ENCODE measurements around the gene PPT1. TPM values are rescaled to one million over a fixed set of nuclear protein-coding genes. Genes with fewer than 3 reads are reported as not detected.

PPT1 gene
- total and polyA plus RNA-seq, 2 experiments from 2014 or later, result 67.4 to 202 TPM

DNA sequence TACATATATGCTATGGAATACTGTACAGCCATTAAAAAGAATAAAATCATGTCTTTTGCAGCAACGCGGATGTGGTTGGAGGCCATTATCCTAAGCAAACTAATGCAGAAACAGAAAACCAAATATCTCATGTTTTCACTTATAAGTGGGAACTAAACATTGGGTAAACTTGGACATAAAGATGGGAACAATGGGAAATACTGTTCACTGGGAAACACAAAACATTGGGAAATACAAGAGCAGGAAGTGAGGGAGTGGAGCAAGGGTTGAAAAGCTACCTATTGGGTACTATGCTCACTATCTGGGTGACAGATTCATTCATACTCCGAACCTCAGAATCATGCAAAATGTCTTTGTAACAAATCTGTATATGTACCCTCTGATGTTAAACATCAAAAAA, 17.3 kb upstream of the PPT1 start:
- Mint-ChIP-seq H3K27ac (no peak overlapping the region), H3K9me3 (0 out of 3 replicates have a peak, but pooled peaks cover 6% of the 10 kb centered on the region), H3K4me1 (no peaks in the 10 kb centered on the region), H3K36me3 (ENCODE audit: low read depth) (no peaks in the 10 kb centered on the region), H3K4me3 (no peak overlapping the region), H3K27me3 (ENCODE audit: insufficient read depth, low read depth, poor library complexity) (peaks cover 6% of the 10 kb centered on the region)
- TF ChIP-seq POLR2AphosphoS5 (IDR thresholded peaks at IDR 0.05; ENCODE audit: low read depth) (no peak), ZNF114 (CRISPR knock-in tag; IDR thresholded peaks at IDR 0.05) (no peak), NANOG (IDR thresholded peaks at IDR 0.05; ENCODE audit: borderline replicate concordance) (no peak), EZH2phosphoT487 (IDR thresholded peaks at IDR 0.05; ENCODE audit: unreplicated experiment) (no peak), ZNF331 (CRISPR knock-in tag; IDR thresholded peaks at IDR 0.05; ENCODE audit: low read depth) (no peak), CREB1 (CRISPR knock-in tag; IDR thresholded peaks at IDR 0.05; ENCODE audit: low read depth) (no peak), STAT1 (IDR thresholded peaks at IDR 0.05; ENCODE audit: unreplicated experiment) (no peak), EZH2 (IDR thresholded peaks at IDR 0.05; ENCODE audit: low read depth, unreplicated experiment) (no peak), JUNB (IDR thresholded peaks at IDR 0.05; ENCODE audit: unreplicated experiment) (no peak)
- TF ChIP-seq, protein P1, sequence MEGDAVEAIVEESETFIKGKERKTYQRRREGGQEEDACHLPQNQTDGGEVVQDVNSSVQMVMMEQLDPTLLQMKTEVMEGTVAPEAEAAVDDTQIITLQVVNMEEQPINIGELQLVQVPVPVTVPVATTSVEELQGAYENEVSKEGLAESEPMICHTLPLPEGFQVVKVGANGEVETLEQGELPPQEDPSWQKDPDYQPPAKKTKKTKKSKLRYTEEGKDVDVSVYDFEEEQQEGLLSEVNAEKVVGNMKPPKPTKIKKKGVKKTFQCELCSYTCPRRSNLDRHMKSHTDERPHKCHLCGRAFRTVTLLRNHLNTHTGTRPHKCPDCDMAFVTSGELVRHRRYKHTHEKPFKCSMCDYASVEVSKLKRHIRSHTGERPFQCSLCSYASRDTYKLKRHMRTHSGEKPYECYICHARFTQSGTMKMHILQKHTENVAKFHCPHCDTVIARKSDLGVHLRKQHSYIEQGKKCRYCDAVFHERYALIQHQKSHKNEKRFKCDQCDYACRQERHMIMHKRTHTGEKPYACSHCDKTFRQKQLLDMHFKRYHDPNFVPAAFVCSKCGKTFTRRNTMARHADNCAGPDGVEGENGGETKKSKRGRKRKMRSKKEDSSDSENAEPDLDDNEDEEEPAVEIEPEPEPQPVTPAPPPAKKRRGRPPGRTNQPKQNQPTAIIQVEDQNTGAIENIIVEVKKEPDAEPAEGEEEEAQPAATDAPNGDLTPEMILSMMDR (conservative IDR thresholded peaks at IDR 0.05; ENCODE audit: low read depth in 2 of 2), result no peak
- TF ChIP-seq, protein P2, sequence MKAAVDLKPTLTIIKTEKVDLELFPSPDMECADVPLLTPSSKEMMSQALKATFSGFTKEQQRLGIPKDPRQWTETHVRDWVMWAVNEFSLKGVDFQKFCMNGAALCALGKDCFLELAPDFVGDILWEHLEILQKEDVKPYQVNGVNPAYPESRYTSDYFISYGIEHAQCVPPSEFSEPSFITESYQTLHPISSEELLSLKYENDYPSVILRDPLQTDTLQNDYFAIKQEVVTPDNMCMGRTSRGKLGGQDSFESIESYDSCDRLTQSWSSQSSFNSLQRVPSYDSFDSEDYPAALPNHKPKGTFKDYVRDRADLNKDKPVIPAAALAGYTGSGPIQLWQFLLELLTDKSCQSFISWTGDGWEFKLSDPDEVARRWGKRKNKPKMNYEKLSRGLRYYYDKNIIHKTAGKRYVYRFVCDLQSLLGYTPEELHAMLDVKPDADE (IDR thresholded peaks at IDR 0.05), result no peak
- TF ChIP-seq, protein P3, sequence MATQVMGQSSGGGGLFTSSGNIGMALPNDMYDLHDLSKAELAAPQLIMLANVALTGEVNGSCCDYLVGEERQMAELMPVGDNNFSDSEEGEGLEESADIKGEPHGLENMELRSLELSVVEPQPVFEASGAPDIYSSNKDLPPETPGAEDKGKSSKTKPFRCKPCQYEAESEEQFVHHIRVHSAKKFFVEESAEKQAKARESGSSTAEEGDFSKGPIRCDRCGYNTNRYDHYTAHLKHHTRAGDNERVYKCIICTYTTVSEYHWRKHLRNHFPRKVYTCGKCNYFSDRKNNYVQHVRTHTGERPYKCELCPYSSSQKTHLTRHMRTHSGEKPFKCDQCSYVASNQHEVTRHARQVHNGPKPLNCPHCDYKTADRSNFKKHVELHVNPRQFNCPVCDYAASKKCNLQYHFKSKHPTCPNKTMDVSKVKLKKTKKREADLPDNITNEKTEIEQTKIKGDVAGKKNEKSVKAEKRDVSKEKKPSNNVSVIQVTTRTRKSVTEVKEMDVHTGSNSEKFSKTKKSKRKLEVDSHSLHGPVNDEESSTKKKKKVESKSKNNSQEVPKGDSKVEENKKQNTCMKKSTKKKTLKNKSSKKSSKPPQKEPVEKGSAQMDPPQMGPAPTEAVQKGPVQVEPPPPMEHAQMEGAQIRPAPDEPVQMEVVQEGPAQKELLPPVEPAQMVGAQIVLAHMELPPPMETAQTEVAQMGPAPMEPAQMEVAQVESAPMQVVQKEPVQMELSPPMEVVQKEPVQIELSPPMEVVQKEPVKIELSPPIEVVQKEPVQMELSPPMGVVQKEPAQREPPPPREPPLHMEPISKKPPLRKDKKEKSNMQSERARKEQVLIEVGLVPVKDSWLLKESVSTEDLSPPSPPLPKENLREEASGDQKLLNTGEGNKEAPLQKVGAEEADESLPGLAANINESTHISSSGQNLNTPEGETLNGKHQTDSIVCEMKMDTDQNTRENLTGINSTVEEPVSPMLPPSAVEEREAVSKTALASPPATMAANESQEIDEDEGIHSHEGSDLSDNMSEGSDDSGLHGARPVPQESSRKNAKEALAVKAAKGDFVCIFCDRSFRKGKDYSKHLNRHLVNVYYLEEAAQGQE (IDR thresholded peaks at IDR 0.05; ENCODE audit: unreplicated experiment), result no peak
- TF ChIP-seq, protein P4, sequence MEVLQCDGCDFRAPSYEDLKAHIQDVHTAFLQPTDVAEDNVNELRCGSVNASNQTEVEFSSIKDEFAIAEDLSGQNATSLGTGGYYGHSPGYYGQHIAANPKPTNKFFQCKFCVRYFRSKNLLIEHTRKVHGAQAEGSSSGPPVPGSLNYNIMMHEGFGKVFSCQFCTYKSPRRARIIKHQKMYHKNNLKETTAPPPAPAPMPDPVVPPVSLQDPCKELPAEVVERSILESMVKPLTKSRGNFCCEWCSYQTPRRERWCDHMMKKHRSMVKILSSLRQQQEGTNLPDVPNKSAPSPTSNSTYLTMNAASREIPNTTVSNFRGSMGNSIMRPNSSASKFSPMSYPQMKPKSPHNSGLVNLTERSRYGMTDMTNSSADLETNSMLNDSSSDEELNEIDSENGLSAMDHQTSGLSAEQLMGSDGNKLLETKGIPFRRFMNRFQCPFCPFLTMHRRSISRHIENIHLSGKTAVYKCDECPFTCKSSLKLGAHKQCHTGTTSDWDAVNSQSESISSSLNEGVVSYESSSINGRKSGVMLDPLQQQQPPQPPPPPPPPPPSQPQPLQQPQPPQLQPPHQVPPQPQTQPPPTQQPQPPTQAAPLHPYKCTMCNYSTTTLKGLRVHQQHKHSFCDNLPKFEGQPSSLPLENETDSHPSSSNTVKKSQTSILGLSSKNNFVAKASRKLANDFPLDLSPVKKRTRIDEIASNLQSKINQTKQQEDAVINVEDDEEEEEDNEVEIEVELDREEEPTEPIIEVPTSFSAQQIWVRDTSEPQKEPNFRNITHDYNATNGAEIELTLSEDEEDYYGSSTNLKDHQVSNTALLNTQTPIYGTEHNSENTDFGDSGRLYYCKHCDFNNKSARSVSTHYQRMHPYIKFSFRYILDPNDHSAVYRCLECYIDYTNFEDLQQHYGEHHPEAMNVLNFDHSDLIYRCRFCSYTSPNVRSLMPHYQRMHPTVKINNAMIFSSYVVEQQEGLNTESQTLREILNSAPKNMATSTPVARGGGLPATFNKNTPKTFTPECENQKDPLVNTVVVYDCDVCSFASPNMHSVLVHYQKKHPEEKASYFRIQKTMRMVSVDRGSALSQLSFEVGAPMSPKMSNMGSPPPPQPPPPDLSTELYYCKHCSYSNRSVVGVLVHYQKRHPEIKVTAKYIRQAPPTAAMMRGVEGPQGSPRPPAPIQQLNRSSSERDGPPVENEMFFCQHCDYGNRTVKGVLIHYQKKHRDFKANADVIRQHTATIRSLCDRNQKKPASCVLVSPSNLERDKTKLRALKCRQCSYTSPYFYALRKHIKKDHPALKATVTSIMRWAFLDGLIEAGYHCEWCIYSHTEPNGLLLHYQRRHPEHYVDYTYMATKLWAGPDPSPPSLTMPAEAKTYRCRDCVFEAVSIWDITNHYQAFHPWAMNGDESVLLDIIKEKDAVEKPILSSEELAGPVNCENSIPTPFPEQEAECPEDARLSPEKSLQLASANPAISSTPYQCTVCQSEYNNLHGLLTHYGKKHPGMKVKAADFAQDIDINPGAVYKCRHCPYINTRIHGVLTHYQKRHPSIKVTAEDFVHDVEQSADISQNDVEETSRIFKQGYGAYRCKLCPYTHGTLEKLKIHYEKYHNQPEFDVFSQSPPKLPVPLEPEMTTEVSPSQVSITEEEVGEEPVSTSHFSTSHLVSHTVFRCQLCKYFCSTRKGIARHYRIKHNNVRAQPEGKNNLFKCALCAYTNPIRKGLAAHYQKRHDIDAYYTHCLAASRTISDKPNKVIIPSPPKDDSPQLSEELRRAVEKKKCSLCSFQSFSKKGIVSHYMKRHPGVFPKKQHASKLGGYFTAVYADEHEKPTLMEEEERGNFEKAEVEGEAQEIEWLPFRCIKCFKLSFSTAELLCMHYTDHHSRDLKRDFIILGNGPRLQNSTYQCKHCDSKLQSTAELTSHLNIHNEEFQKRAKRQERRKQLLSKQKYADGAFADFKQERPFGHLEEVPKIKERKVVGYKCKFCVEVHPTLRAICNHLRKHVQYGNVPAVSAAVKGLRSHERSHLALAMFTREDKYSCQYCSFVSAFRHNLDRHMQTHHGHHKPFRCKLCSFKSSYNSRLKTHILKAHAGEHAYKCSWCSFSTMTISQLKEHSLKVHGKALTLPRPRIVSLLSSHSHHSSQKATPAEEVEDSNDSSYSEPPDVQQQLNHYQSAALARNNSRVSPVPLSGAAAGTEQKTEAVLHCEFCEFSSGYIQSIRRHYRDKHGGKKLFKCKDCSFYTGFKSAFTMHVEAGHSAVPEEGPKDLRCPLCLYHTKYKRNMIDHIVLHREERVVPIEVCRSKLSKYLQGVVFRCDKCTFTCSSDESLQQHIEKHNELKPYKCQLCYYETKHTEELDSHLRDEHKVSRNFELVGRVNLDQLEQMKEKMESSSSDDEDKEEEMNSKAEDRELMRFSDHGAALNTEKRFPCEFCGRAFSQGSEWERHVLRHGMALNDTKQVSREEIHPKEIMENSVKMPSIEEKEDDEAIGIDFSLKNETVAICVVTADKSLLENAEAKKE (CRISPR knock-in tag; IDR thresholded peaks at IDR 0.05), result no peak
- Histone ChIP-seq H3K9me2 (ENCODE audit: insufficient read depth) (0 out of 2 replicates have a peak, but pooled peaks cover 2% of the 10 kb centered on the region), H3K4me3 (no peak overlapping the region), H3K27ac (ENCODE audit: low read depth) (no peak overlapping the region), H3K36me3 (ENCODE audit: insufficient read depth) (no peaks in the 10 kb centered on the region), H3K27me3 (ENCODE audit: insufficient read depth) (0 out of 2 replicates have a peak, but pooled peaks cover 2% of the 10 kb centered on the region), H2AFZ (no peak overlapping the region), H3K79me2 (replicated peaks; ENCODE audit: insufficient read depth) (no peaks in the 10 kb centered on the region), H4K20me1 (replicated peaks; ENCODE audit: insufficient read depth) (no peaks in the 10 kb centered on the region), H3K4me2 (no peak overlapping the region), H3F3A (replicated peaks; ENCODE audit: low read depth) (no peaks in the 10 kb centered on the region), H3K4me1 (ENCODE audit: insufficient read depth) (no peaks in the 10 kb centered on the region)
- DNase-seq (ENCODE audit: low spot score) (no peak), ATAC-seq (no peak)
